Retinal pigment epithelial cell (primary cell): ENCODE data around the gene MT1B.
"Not testable (repeated sequence)": the region's sequence is repeated elsewhere in the genome, so short reads cannot be mapped to it uniquely, and the experiment has no call there.

Experiments
- DNase-seq: peaks from one replicate; pipeline ENCODE4 v3.0.0-alpha.2; 2010; ENCODE audit warnings: low read depth
- H3K4me3 ChIP-seq: 2 replicates; pipeline ENCODE4 v1.5.1; 2011; ENCODE audit warnings: mild to moderate bottlenecking, low read length, control low read depth, moderate library complexity
- CTCF ChIP-seq: conservative IDR thresholded peaks from 2 replicates; pipeline ENCODE4 v1.5.1; 2011; ENCODE audit warnings: low read depth, low read length, control low read depth, inconsistent platforms

The MT1B gene

GRCh38 chr16:56658327-56658875 is 6.7 kb downstream of the MT1B start:
- peak overlapping the region; percentile 60 for H3K4me3 ChIP-seq
- TF ChIP-seq CTCF = no peak

GRCh38 chr16:56662357-56663354 is 11.0 kb downstream of the MT1B start:
- TF ChIP-seq CTCF = no peak
- H3K4me3 ChIP-seq = no peak overlapping the region
- DNase-seq = no peak

More at GRCh38 chr16:56658327-56658875, 6.7 kb downstream of the MT1B start:
- DNase-seq = no peak

GRCh38 chr16:56664506-56664905 is 12.8 kb downstream of the MT1B start:
- no peak overlapping the region for H3K4me3 ChIP-seq
- no peak for TF ChIP-seq CTCF
- no peak for DNase-seq

- H3K4me3 ChIP-seq, DNase-seq: not testable (repeated sequence)
Observed at GRCh38 chr16:56665286-56666261, 13.9 kb downstream of the MT1B start.

GRCh38 chr16:56667581-56668571 is 16.2 kb downstream of the MT1B start, which contains the start of gene MT1G:
MT1G (minus strand) TSS chr16:56668065; CDS start chr16:56667993, 72 bp downstream.
- H3K4me3 ChIP-seq = no peak within 1 kb of the TSS
- DNase-seq = no peak

More at GRCh38 chr16:56667581-56668571, 16.2 kb downstream of the MT1B start, which contains the start of gene MT1G:
- no peak for TF ChIP-seq CTCF
